ENCODE results near the gene KRT75.

- TF ChIP-seq POLR2A (IDR thresholded peaks at IDR 0.05; ENCODE audit: borderline replicate concordance, extremely low read depth, insufficient read depth, insufficient read length) (no peak), POLR2AphosphoS5 (IDR thresholded peaks at IDR 0.05; ENCODE audit: low read depth, low read length) (no peak), YY1 (IDR thresholded peaks at IDR 0.05; ENCODE audit: extremely low read depth, insufficient replicate concordance, low read depth, low read length) (no peak)
Observed at GRCh38 chr12:52474212-52474611, 40.0 kb upstream of the KRT75 start.
